ENCODE measurements around the gene NDUFB10. TPM values are rescaled to one million over a fixed set of nuclear protein-coding genes. Genes with fewer than 3 reads are reported as not detected.
"Not testable (repeated sequence)": the region's sequence is repeated elsewhere in the genome, so short reads cannot be mapped to it uniquely, and the experiment has no call there.

Gene NDUFB10
- total and polyA plus RNA-seq, 2 experiments from 2014 or later: 244 to 495 TPM

DNA sequence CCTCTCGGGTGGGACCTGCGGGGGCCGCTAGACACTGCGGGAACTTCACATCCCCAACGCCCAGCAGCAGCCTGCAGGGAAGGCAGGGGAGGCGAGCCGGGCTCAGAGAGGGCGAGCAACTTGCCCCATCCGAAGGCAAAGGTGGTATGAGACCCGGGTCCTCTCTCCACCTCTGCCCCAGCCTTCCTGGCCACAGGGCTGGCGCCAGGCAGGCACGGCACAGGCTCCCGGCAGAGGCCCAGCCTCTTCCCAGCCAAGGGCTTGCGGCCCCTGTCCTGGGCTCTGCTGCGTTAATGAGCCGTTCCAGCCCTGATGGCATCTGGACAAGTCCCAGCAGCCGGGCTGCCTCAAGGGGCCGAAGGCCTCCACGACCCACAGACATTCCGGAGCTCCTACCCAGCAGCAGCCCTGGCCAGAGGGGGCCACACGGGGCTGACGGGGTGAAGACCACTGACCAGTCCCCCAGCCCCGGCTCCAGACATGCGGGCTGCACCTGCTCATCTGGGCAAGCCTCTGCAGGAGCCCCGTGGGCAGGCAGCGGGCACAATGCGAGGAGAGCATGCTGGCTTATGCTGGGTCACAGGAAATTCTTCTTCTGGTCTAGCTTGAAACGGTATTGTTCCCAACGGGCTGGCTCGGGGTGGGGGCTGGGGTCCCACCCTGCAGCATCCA, 39.9 kb upstream of the NDUFB10 start:
- H3K9me2 ChIP-seq (ENCODE audit: insufficient read depth): no peaks in the 10 kb centered on the region
- ATAC-seq: peak; percentile 8
- no peak overlapping the region for H2AFZ ChIP-seq
- H3K4me3 ChIP-seq: peak overlapping the region; percentile 55; the same call in 1 of the 2 replicates
- Mint-ChIP-seq H3K36me3 (ENCODE audit: low read depth) (no peaks in the 10 kb centered on the region; the same call in 2 of the 3 replicates), H3K27me3 (ENCODE audit: insufficient read depth, low read depth, poor library complexity) (peaks cover 87% of the 10 kb centered on the region), H3K9me3 (no peaks in the 10 kb centered on the region), H3K27ac (no peak overlapping the region), H3K4me1 (peaks cover 30% of the 10 kb centered on the region), H3K4me3 (no peak overlapping the region)
- no peaks in the 10 kb centered on the region for H4K20me1 ChIP-seq (replicated peaks; ENCODE audit: insufficient read depth)
- peaks cover 86% of the 10 kb centered on the region for H3K27me3 ChIP-seq (ENCODE audit: insufficient read depth)
- no peaks in the 10 kb centered on the region for H3K79me2 ChIP-seq (replicated peaks; ENCODE audit: insufficient read depth)
- H3K4me2 ChIP-seq: no peak overlapping the region; the same call in 1 of the 2 replicates
- peak; percentile 39 for DNase-seq (ENCODE audit: low spot score)
- H3K36me3 ChIP-seq (ENCODE audit: insufficient read depth): no peaks in the 10 kb centered on the region
- no peak for TF ChIP-seq STAT1 (IDR thresholded peaks at IDR 0.05; ENCODE audit: unreplicated experiment)
- TF ChIP-seq, protein P1, sequence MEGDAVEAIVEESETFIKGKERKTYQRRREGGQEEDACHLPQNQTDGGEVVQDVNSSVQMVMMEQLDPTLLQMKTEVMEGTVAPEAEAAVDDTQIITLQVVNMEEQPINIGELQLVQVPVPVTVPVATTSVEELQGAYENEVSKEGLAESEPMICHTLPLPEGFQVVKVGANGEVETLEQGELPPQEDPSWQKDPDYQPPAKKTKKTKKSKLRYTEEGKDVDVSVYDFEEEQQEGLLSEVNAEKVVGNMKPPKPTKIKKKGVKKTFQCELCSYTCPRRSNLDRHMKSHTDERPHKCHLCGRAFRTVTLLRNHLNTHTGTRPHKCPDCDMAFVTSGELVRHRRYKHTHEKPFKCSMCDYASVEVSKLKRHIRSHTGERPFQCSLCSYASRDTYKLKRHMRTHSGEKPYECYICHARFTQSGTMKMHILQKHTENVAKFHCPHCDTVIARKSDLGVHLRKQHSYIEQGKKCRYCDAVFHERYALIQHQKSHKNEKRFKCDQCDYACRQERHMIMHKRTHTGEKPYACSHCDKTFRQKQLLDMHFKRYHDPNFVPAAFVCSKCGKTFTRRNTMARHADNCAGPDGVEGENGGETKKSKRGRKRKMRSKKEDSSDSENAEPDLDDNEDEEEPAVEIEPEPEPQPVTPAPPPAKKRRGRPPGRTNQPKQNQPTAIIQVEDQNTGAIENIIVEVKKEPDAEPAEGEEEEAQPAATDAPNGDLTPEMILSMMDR (conservative IDR thresholded peaks at IDR 0.05; ENCODE audit: low read depth in 2 of 2): 0 out of 4 replicates have a peak, but pooled peaks of 1 of the 2 experiments have one; percentile 14
- TF ChIP-seq, protein P2, sequence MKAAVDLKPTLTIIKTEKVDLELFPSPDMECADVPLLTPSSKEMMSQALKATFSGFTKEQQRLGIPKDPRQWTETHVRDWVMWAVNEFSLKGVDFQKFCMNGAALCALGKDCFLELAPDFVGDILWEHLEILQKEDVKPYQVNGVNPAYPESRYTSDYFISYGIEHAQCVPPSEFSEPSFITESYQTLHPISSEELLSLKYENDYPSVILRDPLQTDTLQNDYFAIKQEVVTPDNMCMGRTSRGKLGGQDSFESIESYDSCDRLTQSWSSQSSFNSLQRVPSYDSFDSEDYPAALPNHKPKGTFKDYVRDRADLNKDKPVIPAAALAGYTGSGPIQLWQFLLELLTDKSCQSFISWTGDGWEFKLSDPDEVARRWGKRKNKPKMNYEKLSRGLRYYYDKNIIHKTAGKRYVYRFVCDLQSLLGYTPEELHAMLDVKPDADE (IDR thresholded peaks at IDR 0.05): no peak
- TF ChIP-seq, protein P3, sequence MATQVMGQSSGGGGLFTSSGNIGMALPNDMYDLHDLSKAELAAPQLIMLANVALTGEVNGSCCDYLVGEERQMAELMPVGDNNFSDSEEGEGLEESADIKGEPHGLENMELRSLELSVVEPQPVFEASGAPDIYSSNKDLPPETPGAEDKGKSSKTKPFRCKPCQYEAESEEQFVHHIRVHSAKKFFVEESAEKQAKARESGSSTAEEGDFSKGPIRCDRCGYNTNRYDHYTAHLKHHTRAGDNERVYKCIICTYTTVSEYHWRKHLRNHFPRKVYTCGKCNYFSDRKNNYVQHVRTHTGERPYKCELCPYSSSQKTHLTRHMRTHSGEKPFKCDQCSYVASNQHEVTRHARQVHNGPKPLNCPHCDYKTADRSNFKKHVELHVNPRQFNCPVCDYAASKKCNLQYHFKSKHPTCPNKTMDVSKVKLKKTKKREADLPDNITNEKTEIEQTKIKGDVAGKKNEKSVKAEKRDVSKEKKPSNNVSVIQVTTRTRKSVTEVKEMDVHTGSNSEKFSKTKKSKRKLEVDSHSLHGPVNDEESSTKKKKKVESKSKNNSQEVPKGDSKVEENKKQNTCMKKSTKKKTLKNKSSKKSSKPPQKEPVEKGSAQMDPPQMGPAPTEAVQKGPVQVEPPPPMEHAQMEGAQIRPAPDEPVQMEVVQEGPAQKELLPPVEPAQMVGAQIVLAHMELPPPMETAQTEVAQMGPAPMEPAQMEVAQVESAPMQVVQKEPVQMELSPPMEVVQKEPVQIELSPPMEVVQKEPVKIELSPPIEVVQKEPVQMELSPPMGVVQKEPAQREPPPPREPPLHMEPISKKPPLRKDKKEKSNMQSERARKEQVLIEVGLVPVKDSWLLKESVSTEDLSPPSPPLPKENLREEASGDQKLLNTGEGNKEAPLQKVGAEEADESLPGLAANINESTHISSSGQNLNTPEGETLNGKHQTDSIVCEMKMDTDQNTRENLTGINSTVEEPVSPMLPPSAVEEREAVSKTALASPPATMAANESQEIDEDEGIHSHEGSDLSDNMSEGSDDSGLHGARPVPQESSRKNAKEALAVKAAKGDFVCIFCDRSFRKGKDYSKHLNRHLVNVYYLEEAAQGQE (IDR thresholded peaks at IDR 0.05; ENCODE audit: unreplicated experiment): no peak
- no peak overlapping the region for H3K27ac ChIP-seq (ENCODE audit: low read depth)
- H3K4me1 ChIP-seq (ENCODE audit: insufficient read depth): peaks cover 32% of the 10 kb centered on the region
- H3F3A ChIP-seq (replicated peaks; ENCODE audit: low read depth): 0 out of 2 replicates have a peak, but pooled peaks cover 6% of the 10 kb centered on the region

DNA sequence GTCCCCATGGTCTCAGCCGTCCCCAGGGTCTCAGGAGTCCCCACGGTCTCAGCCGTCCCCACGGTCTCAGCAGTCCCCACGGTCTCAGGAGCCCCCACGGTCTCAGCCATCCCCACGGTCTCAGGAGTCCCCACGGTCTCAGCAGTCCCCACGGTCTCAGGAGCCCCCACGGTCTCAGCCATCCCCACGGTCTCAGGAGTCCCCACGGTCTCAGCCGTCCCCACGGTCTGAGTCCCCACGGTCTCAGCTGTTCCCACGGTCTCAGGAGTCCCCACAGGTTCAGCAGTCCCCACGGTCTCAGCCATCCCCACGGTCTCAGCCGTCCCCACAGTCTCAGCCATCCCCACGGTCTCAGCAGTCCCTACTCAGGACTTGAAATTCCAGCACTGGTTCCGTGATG, 39.2 kb upstream of the NDUFB10 start:
- DNase-seq (ENCODE audit: low spot score); H3K36me3 ChIP-seq (ENCODE audit: insufficient read depth); H3K27ac ChIP-seq (ENCODE audit: low read depth); H3K4me3 Mint-ChIP-seq; H3K36me3 Mint-ChIP-seq (ENCODE audit: low read depth); H3K79me2 ChIP-seq (replicated peaks; ENCODE audit: insufficient read depth); H3F3A ChIP-seq (replicated peaks; ENCODE audit: low read depth); H3K9me3 Mint-ChIP-seq; H4K20me1 ChIP-seq (replicated peaks; ENCODE audit: insufficient read depth); ATAC-seq; H2AFZ ChIP-seq; H3K4me3 ChIP-seq; H3K4me2 ChIP-seq; H3K27ac Mint-ChIP-seq; H3K9me2 ChIP-seq (ENCODE audit: insufficient read depth): not testable (repeated sequence)
- Histone ChIP-seq H3K4me1 (ENCODE audit: insufficient read depth) (peaks cover 29% of the 10 kb centered on the region), H3K27me3 (ENCODE audit: insufficient read depth) (peaks cover 84% of the 10 kb centered on the region)
- H3K27me3 Mint-ChIP-seq (ENCODE audit: insufficient read depth, low read depth, poor library complexity): peaks cover 85% of the 10 kb centered on the region
- peaks cover 27% of the 10 kb centered on the region for H3K4me1 Mint-ChIP-seq
